Esophagus squamous epithelium (tissue), 5 donors: ENCODE data around the gene HMGXB3. TPM values are rescaled to one million over a fixed set of nuclear protein-coding genes. Genes with fewer than 3 reads are reported as not detected.

ENCODE experiments used
- DNase-seq: peaks from one replicate; lab custom pipeline; 2025; lab: John Stamatoyannopoulos, UW
- H3K27ac ChIP-seq, 4 donors: fragments of 200-600 bp; sonication (generic); one replicate each; pipeline ENCODE4 v1.5.1; 2016 to 2019; ENCODE audit warnings: mild to moderate bottlenecking in 1 of 4
- H3K27me3 ChIP-seq, 4 donors: fragments of 200-600 bp; sonication (generic); 1 replicate in 3 of 4; 2 replicates in 1 of 4; pipeline versions ENCODE4 v1.5.1 to v1.6.0; 2017 to 2021; ENCODE audit warnings: antibody characterized with exemption in 1 of 4
- H3K36me3 ChIP-seq, 3 donors: fragments of 200-600 bp; sonication (generic); one replicate each; pipeline ENCODE4 v1.5.1; 2016 to 2019
- H3K4me1 ChIP-seq, 3 donors: fragments of 200-600 bp; sonication (generic); one replicate each; pipeline ENCODE4 v1.5.1; 2017 to 2019
- H3K4me3 ChIP-seq, 4 donors: fragments of 200-600 bp; sonication (generic); 1 replicate in 3 of 4; 2 replicates in 1 of 4; pipeline ENCODE4 v1.5.1; 2016 to 2019; ENCODE audit warnings: mild to moderate bottlenecking in 2 of 4, moderate library complexity in 1 of 4
- H3K9me3 ChIP-seq, 3 donors: fragments of 200-600 bp; sonication (generic); one replicate each; pipeline ENCODE4 v1.5.1; 2016 to 2019
- CTCF ChIP-seq, 6 experiments: fragments of 450-650 bp in 4 of 6; fragments of 200-600 bp in 2 of 6; sonication (generic) in 2 of 6; IDR thresholded peaks; one replicate each; pipeline ENCODE4 v1.5.1; 2016 to 2019; ENCODE audit warnings: antibody characterized with exemption in 6 of 6, mild to moderate bottlenecking in 4 of 6, moderate library complexity in 4 of 6
- POLR2A ChIP-seq, 4 donors: fragments of 450-650 bp; IDR thresholded peaks; one replicate each; pipeline ENCODE4 v1.6.1; 2017; ENCODE audit warnings: antibody characterized with exemption in 4 of 4, mild to moderate bottlenecking in 4 of 4, moderate library complexity in 3 of 4
- WGBS, 2 donors: methylation state at CpG; one replicate each; pipeline ENCODE4 v1.1.5; 2018; 5-methylcytosine and 5-hydroxymethylcytosine counted together
- intact Hi-C: fragments of 100-400 bp; cut with DNase I; formaldehyde crosslinking; loops from one replicate; pipeline ENCODE4 v1.15.0; 2022
- total RNA-seq, 4 donors: library from RNA; depleted of rRNA; stranded (reverse); fragments of >200 nt; gene quantifications; one replicate each; pipeline ENCODE4 v1.1.0, GENCODE V29; 2016
- donor health status: DM: yes; HTN: yes; CAD: no.

HMGXB3 gene
- total RNA-seq, 4 donors from 2014 or later = 12.4 to 26.3 (median 20.5) TPM

- Histone ChIP-seq H3K4me1 (no peaks in the 10 kb centered on the region), H3K27ac (no peak overlapping the region), H3K9me3 (no peaks in the 10 kb centered on the region), H3K27me3 (no peaks in the 10 kb centered on the region), H3K4me3 (no peak overlapping the region), H3K36me3 (peaks cover 23 to 100% (median 44%) of the 10 kb centered on the region in 3 donors)
- WGBS, 2 donors = 68 to 75% methylated on average over 9 of the region's 9 CpGs
- DNase-seq = no peak
- TF ChIP-seq POLR2A (IDR thresholded peaks at IDR 0.05) = no peak
- TF ChIP-seq CTCF (IDR thresholded peaks at IDR 0.05) = no peak
- intact Hi-C loops = no loop called here
These were observed 36.0 kb downstream of the HMGXB3 start for GRCh38 chr5:150036513-150036912.

GRCh38 chr5:150038547-150038946, 38.0 kb downstream of the HMGXB3 start:
- Histone ChIP-seq H3K9me3 (no peaks in the 10 kb centered on the region), H3K4me3 (no peak overlapping the region), H3K4me1 (peaks cover 0 to 6% (median 0%) of the 10 kb centered on the region in 3 donors), H3K27ac (no peak overlapping the region), H3K36me3 (peaks cover 19 to 100% (median 35%) of the 10 kb centered on the region in 3 donors), H3K27me3 (no peaks in the 10 kb centered on the region)
- no peak for DNase-seq
- intact Hi-C loops = no loop called here
- WGBS, 2 donors = 73 to 82% methylated on average over 2 of the region's 2 CpGs
- TF ChIP-seq CTCF (IDR thresholded peaks at IDR 0.05) = no peak
- TF ChIP-seq POLR2A (IDR thresholded peaks at IDR 0.05) = no peak

- H3K27ac ChIP-seq = no peak overlapping the region
- H3K4me3 ChIP-seq = no peak overlapping the region
- TF ChIP-seq CTCF (IDR thresholded peaks at IDR 0.05) (no peak), POLR2A (IDR thresholded peaks at IDR 0.05) (no peak)
- no peaks in the 10 kb centered on the region for H3K9me3 ChIP-seq
- intact Hi-C loops = no loop called here
- peaks cover 0 to 16% (median 7%) of the 10 kb centered on the region in 3 donors for H3K4me1 ChIP-seq
- no peaks in the 10 kb centered on the region for H3K27me3 ChIP-seq
- peaks cover 17 to 100% (median 33%) of the 10 kb centered on the region in 3 donors for H3K36me3 ChIP-seq
- WGBS, 2 donors = 83 to 99% methylated on average over 3 of the region's 3 CpGs
- DNase-seq = no peak
These were observed 41.9 kb downstream of the HMGXB3 start for GRCh38 chr5:150042459-150042858.

- DNase-seq = no peak
- H3K36me3 ChIP-seq = peaks cover 20 to 100% (median 30%) of the 10 kb centered on the region in 3 donors
- no peaks in the 10 kb centered on the region for H3K9me3 ChIP-seq
- no peak overlapping the region for H3K4me3 ChIP-seq
- H3K27ac ChIP-seq = no peak overlapping the region
- peaks cover 0 to 16% (median 7%) of the 10 kb centered on the region in 3 donors for H3K4me1 ChIP-seq
- TF ChIP-seq CTCF (IDR thresholded peaks at IDR 0.05) = no peak
- TF ChIP-seq POLR2A (IDR thresholded peaks at IDR 0.05) = no peak
- whole genome bisulfite sequencing, 2 donors = 50 to 62% methylated on average over 4 of the region's 4 CpGs
- no peaks in the 10 kb centered on the region for H3K27me3 ChIP-seq
- intact Hi-C loops = no loop called here
These were observed 43.3 kb downstream of the HMGXB3 start for GRCh38 chr5:150043657-150044328.

- no peak for DNase-seq
- TF ChIP-seq POLR2A (IDR thresholded peaks at IDR 0.05) (no peak), CTCF (IDR thresholded peaks at IDR 0.05) (no peak)
- peaks cover 24 to 100% (median 34%) of the 10 kb centered on the region in 3 donors for H3K36me3 ChIP-seq
- no peak overlapping the region for H3K4me3 ChIP-seq
- H3K27me3 ChIP-seq = no peaks in the 10 kb centered on the region
- intact Hi-C loops = no loop called here
- H3K4me1 ChIP-seq = peaks cover 0 to 16% (median 7%) of the 10 kb centered on the region in 3 donors
- no peaks in the 10 kb centered on the region for H3K9me3 ChIP-seq
- no peak overlapping the region for H3K27ac ChIP-seq
These were observed 43.8 kb downstream of the HMGXB3 start for GRCh38 chr5:150044329-150044681.
